H1 (cell line): ENCODE data around the gene HADH. TPM values are rescaled to one million over a fixed set of nuclear protein-coding genes. Genes with fewer than 3 reads are reported as not detected.

Source experiments
- CTCF ChIA-PET: fragments of 300-600 bp; sonication (Branson Sonifier 250); formaldehyde crosslinking; loops from one replicate; lab custom pipeline; 2021; ENCODE audit not compliant: partially characterized antibody; lab: Charles Lee
- POLR2A ChIA-PET: fragments of 300-600 bp; sonication (Branson Sonifier 250); formaldehyde crosslinking; loops from one replicate; lab custom pipeline; 2021; ENCODE audit warnings: inconsistent platforms; ENCODE audit not compliant: partially characterized antibody; lab: Charles Lee
- DNase-seq, 2 experiments: peaks; one replicate each; pipeline versions ENCODE4 v3.0.0 to v3.0.0-alpha.2; 2010 to 2022; ENCODE audit warnings: low spot score in 2 of 2, low read depth in 1 of 2, mixed read lengths in 1 of 2
- FAIRE-seq: peaks from 2 replicates; lab custom pipeline; 2011; peaks lifted over from hg19 to GRCh38; lab: Jason Lieb, UNC
- H2AFZ ChIP-seq: 2 replicates; pipeline ENCODE4 v1.8.1; 2012; ENCODE audit warnings: low read length, inconsistent platforms
- H2AK5ac ChIP-seq: 2 replicates; pipeline ENCODE4 v1.6.1; 2013; ENCODE audit warnings: low read depth, low read length
- H2BK120ac ChIP-seq: replicated peaks from 2 replicates; pipeline ENCODE3; 2013; ENCODE audit warnings: low read depth, low read length, inconsistent platforms
- H2BK12ac ChIP-seq: 2 replicates; pipeline ENCODE4 v1.6.1; 2013; ENCODE audit warnings: low read depth, low read length
- H2BK15ac ChIP-seq: 2 replicates; pipeline ENCODE4 v1.6.1; 2013; ENCODE audit warnings: low read length
- H2BK20ac ChIP-seq: 2 replicates; pipeline ENCODE4 v1.6.1; 2013; ENCODE audit warnings: low read length
- H2BK5ac ChIP-seq: 2 replicates; pipeline ENCODE4 v1.6.1; 2013; ENCODE audit warnings: low read depth, low read length
- H3K14ac ChIP-seq: 2 replicates; pipeline ENCODE4 v1.6.1; 2013; ENCODE audit warnings: inconsistent platforms; ENCODE audit not compliant: insufficient read length
- H3K18ac ChIP-seq: 2 replicates; pipeline ENCODE4 v1.6.1; 2013; ENCODE audit warnings: low read length; ENCODE audit errors: extremely low read depth
- H3K23ac ChIP-seq: 2 replicates; pipeline ENCODE4 v1.6.1; 2013; ENCODE audit warnings: inconsistent platforms; ENCODE audit not compliant: insufficient read length
- H3K23me2 ChIP-seq: 2 replicates; pipeline ENCODE4 v1.6.1; 2013; ENCODE audit warnings: low read depth, low read length
- H3K27ac ChIP-seq: 2 replicates; pipeline ENCODE4 v1.6.1; 2011; ENCODE audit warnings: low read depth, low read length, inconsistent platforms
- H3K27me3 ChIP-seq, 4 experiments: replicated peaks in 1 of 4; 1 replicate in 1 of 4; 2 replicates in 3 of 4; pipeline versions ENCODE4 v1.6.1 to v1.8.1; 2011 to 2013; ENCODE audit warnings: low read length in 3 of 4, mild to moderate bottlenecking in 3 of 4, inconsistent platforms in 2 of 4, mixed read lengths in 2 of 4, moderate library complexity in 1 of 4; ENCODE audit not compliant: control insufficient read depth in 3 of 4, insufficient read depth in 3 of 4; ENCODE audit errors: extremely low read depth in 1 of 4
- H3K36me3 ChIP-seq, 4 experiments: 2 replicates each; pipeline versions ENCODE4 v1.6.1 to v1.8.1; 2011 to 2013; ENCODE audit warnings: mild to moderate bottlenecking in 4 of 4, low read length in 3 of 4, moderate library complexity in 2 of 4, control low read depth in 1 of 4, inconsistent platforms in 1 of 4; ENCODE audit not compliant: insufficient read depth in 4 of 4, control insufficient read depth in 2 of 4
- H3K4ac ChIP-seq: replicated peaks from 2 replicates; pipeline ENCODE3; 2013; ENCODE audit warnings: low read length, low read depth, mixed read lengths, inconsistent platforms; ENCODE audit not compliant: insufficient read length
- H3K4me1 ChIP-seq, 4 experiments: replicated peaks in 1 of 4; 1 replicate in 1 of 4; 2 replicates in 3 of 4; pipeline versions ENCODE4 v1.6.1 to v1.8.1; 2011 to 2013; ENCODE audit warnings: low read length in 3 of 4, inconsistent platforms in 2 of 4, mixed read lengths in 1 of 4; ENCODE audit not compliant: insufficient read depth in 4 of 4, control insufficient read depth in 3 of 4
- H3K4me2 ChIP-seq, 2 experiments: 2 replicates each; pipeline versions ENCODE4 v1.6.1 to v1.8.1; 2011 to 2013; ENCODE audit warnings: low read depth in 2 of 2, low read length in 2 of 2, control low read depth in 1 of 2, inconsistent platforms in 1 of 2, mild to moderate bottlenecking in 1 of 2; ENCODE audit not compliant: insufficient read depth in 1 of 2
- H3K4me3 ChIP-seq, 4 experiments: fragments of 200-600, 300-600 bp in 1 of 4; sonication (generic), shearing (Covaris generic), sonication (Bioruptor Twin) in 1 of 4; 2 replicates each; pipeline versions ENCODE4 v1.5.1 to v1.8.1; 2011 to 2016; ENCODE audit warnings: low read length in 4 of 4, low read depth in 3 of 4, control low read depth in 2 of 4, inconsistent platforms in 2 of 4, mild to moderate bottlenecking in 2 of 4, mixed read lengths in 1 of 4, moderate library complexity in 1 of 4; ENCODE audit not compliant: insufficient read depth in 2 of 4; ENCODE audit errors: extremely low read depth in 1 of 4
- H3K56ac ChIP-seq: replicated peaks from 2 replicates; pipeline ENCODE3; 2013; ENCODE audit warnings: low read depth, mild to moderate bottlenecking, mixed read lengths, low read length, inconsistent platforms; ENCODE audit not compliant: insufficient read length
- H3K79me1 ChIP-seq: 2 replicates; pipeline ENCODE4 v1.6.1; 2013; ENCODE audit warnings: low read depth, low read length, control low read depth
- H3K79me2 ChIP-seq, 2 experiments: 2 replicates each; pipeline versions ENCODE4 v1.6.1 to v1.8.1; 2012 to 2013; ENCODE audit warnings: low read length in 2 of 2, mild to moderate bottlenecking in 2 of 2, inconsistent platforms in 1 of 2; ENCODE audit not compliant: insufficient read depth in 2 of 2, control insufficient read depth in 1 of 2
- H3K9ac ChIP-seq, 4 experiments: replicated peaks in 1 of 4; 1 replicate in 1 of 4; 2 replicates in 3 of 4; pipeline versions ENCODE4 v1.6.1 to v1.8.1; 2011 to 2013; ENCODE audit warnings: low read depth in 3 of 4, low read length in 3 of 4, control low read depth in 2 of 4, mild to moderate bottlenecking in 2 of 4, moderate library complexity in 2 of 4, inconsistent platforms in 1 of 4; ENCODE audit errors: extremely low read depth in 1 of 4
- H3K9me3 ChIP-seq, 2 experiments: 2 replicates each; pipeline versions ENCODE4 v1.6.1 to v1.8.1; 2012 to 2013; ENCODE audit warnings: mild to moderate bottlenecking in 2 of 2, moderate library complexity in 2 of 2, control low read depth in 1 of 2, inconsistent platforms in 1 of 2, low read depth in 1 of 2, low read length in 1 of 2, mixed read lengths in 1 of 2; ENCODE audit not compliant: insufficient read depth in 2 of 2
- H4K20me1 ChIP-seq, 2 experiments: replicated peaks in 1 of 2; 2 replicates each; pipeline versions ENCODE3 to v1.8.1; 2011 to 2013; ENCODE audit warnings: inconsistent platforms in 2 of 2, low read length in 2 of 2, mild to moderate bottlenecking in 1 of 2; ENCODE audit not compliant: insufficient read depth in 2 of 2, control insufficient read depth in 1 of 2
- H4K5ac ChIP-seq: 2 replicates; pipeline ENCODE4 v1.6.1; 2013; ENCODE audit warnings: low read length, low read depth, mixed read lengths, inconsistent platforms; ENCODE audit not compliant: insufficient read length
- H4K8ac ChIP-seq: 2 replicates; pipeline ENCODE4 v1.8.0; 2013; ENCODE audit warnings: mild to moderate bottlenecking, moderate library complexity, low read length, inconsistent platforms; ENCODE audit not compliant: insufficient read depth; ENCODE audit errors: extremely low read depth
- H4K91ac ChIP-seq: replicated peaks from 2 replicates; pipeline ENCODE3; 2013; ENCODE audit warnings: low read length, mixed read lengths, inconsistent platforms; ENCODE audit not compliant: insufficient read length
- FOSL1 ChIP-seq: IDR thresholded peaks from 2 replicates; pipeline ENCODE4 v1.6.1; 2011; ENCODE audit warnings: mild to moderate bottlenecking, low read depth, low read length, moderate library complexity; ENCODE audit not compliant: insufficient read depth
- RNF2 ChIP-seq: fragments of 200-900, 300-1000 bp; sonication (generic); IDR thresholded peaks from 2 replicates; pipeline ENCODE4 v1.7.1; 2016; ENCODE audit warnings: borderline replicate concordance, low read depth, mild to moderate bottlenecking, antibody characterized with exemption, low read length; ENCODE audit not compliant: poor library complexity, severe bottlenecking; ENCODE audit errors: missing control alignments
- WGBS, 2 experiments: shearing (Covaris generic) in 1 of 2; methylation state at CpG; one replicate each; pipeline versions ENCODE4 v1.1.6 to v1.1.7; 2013 to 2015; ENCODE audit warnings: low lambda C conversion rate in 2 of 2, mixed read lengths in 2 of 2, inconsistent platforms in 1 of 2, low coverage in 1 of 2, missing lambda C conversion rate in 1 of 2; ENCODE audit not compliant: insufficient replicate concordance in 2 of 2, insufficient coverage in 1 of 2, insufficient read length in 1 of 2; ENCODE audit errors: extremely low coverage in 1 of 2, missing lambda C conversion rate in 1 of 2; 5-methylcytosine and 5-hydroxymethylcytosine counted together
- polyA plus RNA-seq, 7 experiments: library from polyadenylated mRNA; depleted of rRNA in 3 of 7; stranded (reverse) in 5 of 7; unstranded in 2 of 7; fragments of >200 nt in 5 of 7; fragments of 200-250 nt in 2 of 7; gene quantifications; 1 replicate in 5 of 7; 2 replicates in 1 of 7; 4 replicates in 1 of 7; pipeline versions ENCODE4 v1.2.1 to v1.2.3, GENCODE V29; 2011 to 2013; ENCODE audit warnings: missing spikeins in 2 of 7, mixed read lengths in 2 of 7
- total RNA-seq: library from RNA; stranded (reverse); fragmentation: NEBNext Ultra II Directional; extraction: Animal tissue kit (Norgen Biotek cat#: 25700); gene quantifications from 2 replicates; pipeline ENCODE4 v1.2.1, GENCODE V29; 2021

HADH gene
- total and polyA plus RNA-seq, 2 of the 8 experiments (the other 6 are each of a cell fraction or from before 2014, with no cell fraction given), result 47.5 to 54.4 TPM

- TF ChIP-seq FOSL1, result no peak
- no peak for TF ChIP-seq RNF2
- WGBS, 2 experiments, result 93% methylated on average over 2 of the region's 2 CpGs; no CpG with 5 or more reads in 1 of the 2 experiments
- POLR2A ChIA-PET, result no interaction called here
- Histone ChIP-seq H3K27ac (no peak overlapping the region), H3K14ac (no peak overlapping the region), H4K5ac (no peak overlapping the region), H3K27me3 (no peaks in the 10 kb centered on the region), H2AFZ (no peak overlapping the region), H3K56ac (no peak overlapping the region), H3K4me3 (no peak overlapping the region), H2BK12ac (no peak overlapping the region), H2BK120ac (no peak overlapping the region), H4K91ac (no peak overlapping the region), H3K4me1 (no peaks in the 10 kb centered on the region), H3K23ac (no peak overlapping the region), H3K9ac (no peak overlapping the region), H3K18ac (no peak overlapping the region), H2BK20ac (no peak overlapping the region), H2BK15ac (no peak overlapping the region), H4K8ac (no peak overlapping the region), H2BK5ac (no peak overlapping the region), H3K4ac (no peak overlapping the region), H4K20me1 (no peaks in the 10 kb centered on the region), H3K23me2 (no peaks in the 10 kb centered on the region), H2AK5ac (no peak overlapping the region), H3K79me2 (no peaks in the 10 kb centered on the region), H3K36me3 (no peaks in the 10 kb centered on the region), H3K9me3 (no peaks in the 10 kb centered on the region; a peak in 1 of 4 replicates), H3K79me1 (no peaks in the 10 kb centered on the region), H3K4me2 (no peak overlapping the region)
- CTCF ChIA-PET, result interaction anchor here (1.0 kb wide), 1 partner anchor 52 kb away, joined by 3 read pairs; no protein-coding TSS in a partner anchor
- no peak for FAIRE-seq
- no peak for DNase-seq
Measured at GRCh38 chr4:107978716-107979451, 10.8 kb upstream of the HADH start.
